Activated CD8-positive, alpha-beta memory T cell treated with anti-CD3 and anti-CD28 coated beads for 4 hours (primary cell): Measurements from ENCODE around the gene PKD2.
"Not testable (repeated sequence)": the region's sequence is repeated elsewhere in the genome, so short reads cannot be mapped to it uniquely, and the experiment has no call there.

Experiments
- DNase-seq, 2 donors: peaks; one replicate each; pipeline ENCODE4 v3.0.0-alpha.2; 2020; ENCODE audit warnings: low read depth in 2 of 2

PKD2 gene

DNA sequence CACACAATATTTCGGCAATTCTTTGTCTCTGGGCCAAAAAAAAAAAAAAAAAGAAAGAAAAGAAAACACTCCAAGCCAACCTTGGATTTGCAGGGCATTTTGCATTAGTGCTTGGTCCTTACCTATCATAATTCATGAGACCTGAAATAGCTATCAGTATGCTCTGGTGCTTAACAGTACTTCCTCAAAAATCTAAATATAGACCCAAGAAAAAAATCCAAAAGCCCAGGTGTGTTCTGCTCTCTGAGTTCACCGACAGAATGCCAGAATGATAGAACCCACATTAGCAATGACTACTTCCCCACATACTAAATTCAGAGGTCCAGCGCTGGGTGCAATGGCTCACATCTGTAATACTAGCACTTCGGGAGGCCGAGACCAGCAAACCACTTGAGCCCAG is 108.2 kb downstream of the PKD2 start:
- DNase-seq = no peak

DNA sequence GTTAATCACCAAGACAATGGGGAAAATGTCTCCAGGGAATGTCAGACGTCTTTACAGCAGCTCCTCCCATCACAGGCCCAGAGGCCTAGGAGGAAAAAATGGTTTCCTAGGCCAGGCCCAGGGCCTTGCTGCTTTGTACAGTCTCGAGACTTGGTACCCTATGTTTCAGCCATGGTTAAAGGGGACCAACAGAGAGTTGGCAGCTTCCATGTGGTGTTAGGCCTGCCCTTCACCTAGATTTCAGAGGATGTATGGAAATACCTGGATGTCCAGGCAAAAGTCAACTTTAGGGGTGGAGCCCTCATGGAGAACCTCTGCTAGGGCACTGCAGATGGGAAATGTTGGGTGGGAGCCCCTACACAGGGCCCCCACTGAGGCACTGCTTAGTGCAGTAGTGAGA is 112.5 kb downstream of the PKD2 start:
- DNase-seq = no peak

DNA sequence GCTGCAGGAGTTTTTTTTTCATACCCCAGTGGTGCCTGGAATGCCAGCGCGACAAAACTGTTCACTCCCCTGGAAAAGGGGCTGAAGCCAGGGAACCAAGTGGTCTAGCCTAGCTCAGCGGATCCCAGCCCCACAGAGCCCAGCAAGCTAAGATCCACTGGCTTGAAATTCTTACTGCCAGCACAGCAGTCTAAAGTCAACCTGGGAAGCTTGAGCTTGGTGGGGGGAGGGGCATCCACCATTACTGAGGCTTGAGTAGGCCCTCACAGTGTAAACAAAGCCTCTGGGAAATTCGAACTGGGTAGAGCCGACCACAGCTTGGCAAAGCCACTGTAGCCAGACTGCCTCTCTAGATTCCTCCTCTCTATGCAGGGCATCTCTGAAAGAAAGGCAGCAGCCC is 114.8 kb downstream of the PKD2 start:
- DNase-seq = not testable (repeated sequence)
